Heart right ventricle (tissue), 16 donors: Measurements from ENCODE around the gene F9. TPM values are rescaled to one million over a fixed set of nuclear protein-coding genes. Genes with fewer than 3 reads are reported as not detected.

Experiments
- ATAC-seq, 8 donors: fragments of 200-7000 bp; cut with Tn5 transposase; one replicate each; pipeline ENCODE4 v1.9.1; 2020; ENCODE audit warnings: mild to moderate bottlenecking in 8 of 8, moderate library complexity in 8 of 8, moderate number of reproducible peaks in 1 of 8
- DNase-seq, 2 donors: peaks; one replicate each; pipeline ENCODE4 v3.0.0-alpha.2; 2020
- H3K27ac ChIP-seq, 10 donors: fragments of 200-600 bp; sonication (generic) in 2 of 10; one replicate each; pipeline versions ENCODE4 v1.5.0 to v1.8.0; 2020 to 2022; ENCODE audit warnings: mild to moderate bottlenecking in 3 of 10
- H3K27me3 ChIP-seq, 7 donors: fragments of 200-600 bp; one replicate each; pipeline ENCODE4 v1.8.0; 2021 to 2022; ENCODE audit warnings: mild to moderate bottlenecking in 2 of 7
- H3K36me3 ChIP-seq, 9 donors: fragments of 200-600 bp; sonication (generic) in 1 of 9; one replicate each; pipeline versions ENCODE4 v1.5.0 to v1.8.0; 2020 to 2022; ENCODE audit warnings: mild to moderate bottlenecking in 2 of 9
- H3K4me1 ChIP-seq, 9 donors: fragments of 200-600 bp; sonication (generic) in 1 of 9; one replicate each; pipeline versions ENCODE4 v1.5.0 to v1.8.0; 2020 to 2022; ENCODE audit warnings: mild to moderate bottlenecking in 4 of 9
- H3K4me3 ChIP-seq, 10 donors: fragments of 200-600 bp; sonication (generic) in 2 of 10; one replicate each; pipeline versions ENCODE4 v1.5.0 to v1.8.0; 2020 to 2022; ENCODE audit warnings: mild to moderate bottlenecking in 7 of 10, moderate library complexity in 2 of 10
- H3K9me3 ChIP-seq, 11 donors: fragments of 200-600 bp in 10 of 11; sonication (generic) in 2 of 11; one replicate each; pipeline versions ENCODE4 v1.5.0 to v1.8.0; 2013 to 2022; ENCODE audit warnings: mild to moderate bottlenecking in 2 of 11, control low read depth in 1 of 11, moderate library complexity in 1 of 11
- CTCF ChIP-seq, 9 donors: fragments of 200-600 bp; sonication (generic) in 2 of 9; IDR thresholded peaks; one replicate each; pipeline versions ENCODE4 v1.5.0 to v1.8.0; 2021 to 2022; ENCODE audit warnings: antibody characterized with exemption in 9 of 9, mild to moderate bottlenecking in 5 of 9, moderate library complexity in 1 of 9
- WGBS, 2 donors: extraction: QIAGEN DNeasy Blood & Tissue Kit; methylation state at CpG; one replicate each; pipeline ENCODE4 v1.1.7; 2013; ENCODE audit warnings: inconsistent platforms in 1 of 2; 5-methylcytosine and 5-hydroxymethylcytosine counted together
- intact Hi-C, 10 donors: fragments of 100-400 bp; cut with DNase I; formaldehyde crosslinking; loops; one replicate each; pipeline versions ENCODE4 v1.11.1 to v1.14.2; 2022
- polyA plus RNA-seq, 2 donors: library from polyadenylated mRNA; stranded (reverse); fragments of 200-250 nt; gene quantifications; one replicate each; pipeline ENCODE4 v1.2.3, GENCODE V29; 2013
- total RNA-seq, 10 donors: library from RNA; stranded (reverse); fragmentation: NEBNext Ultra II Directional in 3 of 10; extraction: Animal tissue kit (Norgen Biotek cat#: 25700) in 3 of 10; gene quantifications; one replicate each; pipeline versions ENCODE4 v1.2.1 to v1.2.4, GENCODE V29; 2021 to 2023
- donor health status: Arrhythmogenic right ventricular cardiomyopathy.
- donor health status: ischemic (EF 13 %, LVEDD 7.1; RV severe dilation, severe dysfunction).
- donor health status: healthy with polysubstance abuse.
- donor health status: DM: no; HTN: yes; CAD: no.
- donor health status: DM: no; HTN: no; CAD: no.
- donor health status: ischemic (EF 25% LVEDD 6.9; RV normal size, moderate dysfunction).
- donor health status: ischemic (EF 25% LVEDD 5.7; RV mildly dilated, moderate dysfunction).
- donor health status: healthy.
- donor health status: DM: yes; HTN: yes; CAD: no.
- donor health status: Ischemic cardiomyopathy.
- donor health status: ischemic (EF 35%, LVEDD 5.7; RV mildly dilated, moderate dysfunction).
- donor health status: nonischemic (EF 11% LVEDD 7.7; RV severe dilation, severe dysfunction).
- donor health status: DM: yes; HTN: yes; CAD: no.
- donor health status: PGD.
- donor health status: ischemic (EF 29% LVEDD 5.4; RV normal size, mild dysfunction).
- donor health status: nonischemic (EF 23%, LVEDD 6.1; RV moderate dilation, normal function).

Gene F9
- total and polyA plus RNA-seq, 12 donors, result not detected

- no peak for ATAC-seq
- Histone ChIP-seq H3K36me3 (no peaks in the 10 kb centered on the region), H3K4me3 (no peak overlapping the region), H3K4me1 (no peaks in the 10 kb centered on the region), H3K27me3 (no peaks in the 10 kb centered on the region), H3K27ac (no peak overlapping the region), H3K9me3 (no peaks in the 10 kb centered on the region)
- WGBS, 2 donors, result 80 to 85% methylated on average over 4 of the region's 4 CpGs
- intact Hi-C loops, result no loop called here
- no peak for DNase-seq
- TF ChIP-seq CTCF (IDR thresholded peaks at IDR 0.05), result no peak
Measured at GRCh38 chrX:139533444-139533843, 2.9 kb downstream of the F9 start.

GRCh38 chrX:139538907-139539790 lies 8.6 kb downstream of the F9 start:
- ATAC-seq (no peak), DNase-seq (no peak)
- H3K27me3 ChIP-seq, result peaks cover 0 to 13% (median 0%) of the 10 kb centered on the region in 7 donors
- H3K36me3 ChIP-seq, result no peaks in the 10 kb centered on the region
- TF ChIP-seq CTCF (IDR thresholded peaks at IDR 0.05), result no peak
- H3K4me3 ChIP-seq, result no peak overlapping the region
- intact Hi-C loops, result no loop called here
- no peaks in the 10 kb centered on the region for H3K4me1 ChIP-seq
- 41 to 46% methylated on average over 3 of the region's 3 CpGs for WGBS, 2 donors
- H3K9me3 ChIP-seq, result no peaks in the 10 kb centered on the region
- H3K27ac ChIP-seq, result no peak overlapping the region

- intact Hi-C loops, result no loop called here
- no peaks in the 10 kb centered on the region for H3K4me1 ChIP-seq
- H3K36me3 ChIP-seq, result no peaks in the 10 kb centered on the region
- no peak for TF ChIP-seq CTCF (IDR thresholded peaks at IDR 0.05)
- no peak overlapping the region for H3K4me3 ChIP-seq
- H3K9me3 ChIP-seq, result no peaks in the 10 kb centered on the region
- ATAC-seq (no peak), DNase-seq (no peak)
- WGBS, 2 donors, result 86 to 88% methylated on average over 1 of the region's 1 CpG
- peaks cover 0 to 13% (median 0%) of the 10 kb centered on the region in 7 donors for H3K27me3 ChIP-seq
- H3K27ac ChIP-seq, result no peak overlapping the region
Measured at GRCh38 chrX:139542652-139543051, 12.1 kb downstream of the F9 start.

GRCh38 chrX:139543920-139544319 lies 13.4 kb downstream of the F9 start:
- ATAC-seq (no peak), DNase-seq (no peak)
- Histone ChIP-seq H3K36me3 (no peaks in the 10 kb centered on the region), H3K27ac (no peak overlapping the region), H3K27me3 (peaks cover 0 to 13% (median 0%) of the 10 kb centered on the region in 7 donors), H3K4me1 (no peaks in the 10 kb centered on the region), H3K9me3 (no peaks in the 10 kb centered on the region), H3K4me3 (no peak overlapping the region)
- TF ChIP-seq CTCF (IDR thresholded peaks at IDR 0.05), result no peak
- WGBS, 2 donors, result 95 to 96% methylated on average over 4 of the region's 4 CpGs
- intact Hi-C loops, result no loop called here
